Common myeloid progenitor, CD34-positive (primary cell): ENCODE measurements around the gene ATP1A3.

Experiments used
- CTCF ChIA-PET: fragments of 350-600 bp; sonication (Branson Sonifier 250); formaldehyde crosslinking; loops from one replicate; lab custom pipeline; 2021; ENCODE audit warnings: antibody characterized with exemption; lab: Charles Lee
- POLR2A ChIA-PET: fragments of 350-600 bp; sonication (Branson Sonifier 250); formaldehyde crosslinking; loops from one replicate; lab custom pipeline; 2021; ENCODE audit warnings: antibody characterized with exemption; lab: Charles Lee
- DNase-seq, 3 donors: peaks; one replicate each; pipeline versions ENCODE4 v3.0.0 to v3.0.0-alpha.2; 2013
- H3K27ac ChIP-seq, 2 experiments: 1 replicate in 1 of 2; 2 replicates in 1 of 2; pipeline ENCODE4 v1.7.0; 2013; ENCODE audit warnings: inconsistent platforms in 2 of 2, low read length in 2 of 2, mild to moderate bottlenecking in 2 of 2, low read depth in 1 of 2, moderate library complexity in 1 of 2; ENCODE audit not compliant: severe bottlenecking in 2 of 2, insufficient read depth in 1 of 2, poor library complexity in 1 of 2
- H3K27me3 ChIP-seq, 5 experiments: replicated peaks in 2 of 5; 1 replicate in 3 of 5; 2 replicates in 2 of 5; pipeline versions ENCODE4 v1.6.1 to v1.7.0; 2013; ENCODE audit warnings: low read length in 4 of 5, mild to moderate bottlenecking in 2 of 5, moderate library complexity in 2 of 5, inconsistent platforms in 1 of 5; ENCODE audit not compliant: insufficient read depth in 5 of 5, control insufficient read depth in 4 of 5
- H3K36me3 ChIP-seq, 4 experiments: 1 replicate in 2 of 4; 2 replicates in 2 of 4; pipeline versions ENCODE4 v1.6.1 to v1.7.0; 2013; ENCODE audit warnings: low read length in 3 of 4, control low read depth in 1 of 4, mild to moderate bottlenecking in 1 of 4; ENCODE audit not compliant: control insufficient read depth in 4 of 4, insufficient read depth in 4 of 4
- H3K4me1 ChIP-seq, 4 experiments: 1 replicate in 3 of 4; 2 replicates in 1 of 4; pipeline versions ENCODE4 v1.6.1 to v1.7.1; 2013; ENCODE audit warnings: low read length in 3 of 4, mild to moderate bottlenecking in 3 of 4, control low read depth in 1 of 4, inconsistent platforms in 1 of 4, moderate library complexity in 1 of 4; ENCODE audit not compliant: control insufficient read depth in 4 of 4, insufficient read depth in 4 of 4; ENCODE audit errors: control extremely low read depth in 1 of 4
- H3K4me3 ChIP-seq, 7 experiments: 1 replicate in 4 of 7; 2 replicates in 3 of 7; pipeline versions ENCODE4 v1.5.1 to v1.7.0; 2013; ENCODE audit warnings: mild to moderate bottlenecking in 7 of 7, low read length in 6 of 7, moderate library complexity in 6 of 7, inconsistent platforms in 2 of 7, low read depth in 2 of 7, control low read depth in 1 of 7; ENCODE audit not compliant: insufficient read depth in 4 of 7, control insufficient read depth in 1 of 7; ENCODE audit errors: extremely low read depth in 1 of 7
- H3K9me3 ChIP-seq, 5 experiments: 1 replicate in 4 of 5; 2 replicates in 1 of 5; pipeline versions ENCODE4 v1.6.1 to v1.7.1; 2013; ENCODE audit warnings: low read length in 4 of 5, mild to moderate bottlenecking in 2 of 5, inconsistent platforms in 1 of 5, low read depth in 1 of 5, moderate library complexity in 1 of 5; ENCODE audit not compliant: control insufficient read depth in 4 of 5, insufficient read depth in 2 of 5; ENCODE audit errors: control extremely low read depth in 1 of 5
- WGBS: methylation state at CpG from one replicate; pipeline ENCODE4 v1.1.5; 2013; ENCODE audit not compliant: insufficient coverage; 5-methylcytosine and 5-hydroxymethylcytosine counted together

ATP1A3 gene

GRCh38 chr19:42023943-42024260 is 29.9 kb upstream of the ATP1A3 start:
- Histone ChIP-seq H3K4me3 (no peak overlapping the region), H3K4me1 (peaks cover 0 to 5% (median 0%) of the 10 kb centered on the region in 4 experiments), H3K27me3 (no peaks in the 10 kb centered on the region), H3K36me3 (peaks cover 0 to 53% (median 12%) of the 10 kb centered on the region in 4 experiments), H3K27ac (no peak overlapping the region), H3K9me3 (no peaks in the 10 kb centered on the region)
- ChIA-PET POLR2A (interaction anchor here (0.6 kb wide), 1 partner anchor 11 kb away, joined by 3 read pairs; no protein-coding TSS in a partner anchor), CTCF (interaction anchor here (1.0 to 1.2 kb wide), 2 partner anchors 11 to 25 kb away, joined by 3 to 4 read pairs; no protein-coding TSS in a partner anchor)
- DNase-seq = no peak
- 100% methylated on average over 2 of the region's 4 CpGs for WGBS

DNA sequence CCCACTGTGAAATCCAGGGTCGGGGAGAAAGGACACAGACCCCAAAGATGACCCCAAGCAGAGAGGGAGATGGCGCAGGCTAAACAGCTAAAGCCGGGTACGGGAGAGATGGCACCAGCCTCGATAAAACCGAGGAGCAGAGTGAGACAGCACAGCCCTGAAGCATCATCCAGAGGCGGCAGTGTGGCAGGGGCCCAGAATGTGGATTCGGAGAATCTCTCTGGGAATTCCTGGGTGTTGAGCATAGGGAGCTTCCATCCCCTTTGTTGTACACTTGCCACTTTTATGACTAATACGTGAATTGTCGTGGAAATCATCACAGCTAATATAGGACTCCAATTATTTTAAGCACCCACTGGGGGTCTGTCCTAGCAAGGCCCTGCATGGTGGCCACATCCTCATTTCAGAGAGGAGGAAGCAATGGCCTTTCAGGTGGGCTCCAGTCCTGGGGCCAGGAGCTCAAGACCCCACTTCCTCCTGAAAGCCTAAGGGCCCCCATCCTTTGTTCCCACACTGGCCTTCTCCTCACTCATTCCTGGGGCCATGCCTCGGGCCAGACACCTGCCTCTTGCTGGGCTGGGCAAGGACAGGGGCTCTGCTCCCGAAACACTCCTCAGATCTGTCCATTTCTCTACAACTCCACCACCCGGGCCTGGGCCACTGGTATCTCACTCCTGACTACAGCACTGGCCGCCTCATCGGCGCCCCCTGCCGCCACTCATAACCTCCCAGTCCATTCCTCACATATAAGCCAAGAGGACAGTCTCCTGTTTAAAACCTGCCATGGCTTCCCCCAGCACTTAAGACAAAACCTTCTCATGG is 29.3 kb upstream of the ATP1A3 start:
- ChIA-PET CTCF (interaction anchor here (1.0 to 1.2 kb wide), 2 partner anchors 12 to 24 kb away, joined by 3 to 4 read pairs; no protein-coding TSS in a partner anchor), POLR2A (interaction anchor here (0.6 kb wide), 1 partner anchor 11 kb away, joined by 3 read pairs; no protein-coding TSS in a partner anchor)
- peak in 2 of 3 donors; percentile 4 to 7 for DNase-seq
- Histone ChIP-seq H3K4me1 (peaks cover 0 to 8% (median 0%) of the 10 kb centered on the region in 4 experiments), H3K27me3 (no peaks in the 10 kb centered on the region), H3K36me3 (peaks cover 0 to 56% (median 12%) of the 10 kb centered on the region in 4 experiments), H3K27ac (no peak overlapping the region), H3K4me3 (no peak overlapping the region), H3K9me3 (no peaks in the 10 kb centered on the region)
- 95% methylated on average over 14 of the region's 17 CpGs for WGBS

DNA sequence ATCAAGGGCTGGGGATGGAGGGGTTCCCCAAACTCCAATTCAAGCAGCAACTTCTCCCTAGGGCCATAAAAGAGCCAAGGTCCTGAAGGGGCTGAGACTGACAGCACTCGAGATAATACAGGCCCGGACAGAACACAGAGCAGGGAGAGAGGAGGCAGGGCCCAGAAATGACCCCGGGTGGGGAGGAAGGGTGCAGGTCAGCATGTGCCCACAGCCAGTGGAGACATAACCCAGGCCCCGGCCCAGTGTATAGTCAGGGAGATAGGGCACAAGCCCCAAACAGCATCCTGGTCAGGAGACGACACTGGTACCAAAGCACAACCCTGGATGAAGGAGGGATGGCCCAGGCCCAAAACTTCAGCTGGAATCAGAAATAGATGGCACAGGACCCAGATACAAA is 28.6 kb upstream of the ATP1A3 start:
- CTCF ChIA-PET = interaction anchor here (1.2 kb wide), 1 partner anchor 12 kb away, joined by 4 read pairs; no protein-coding TSS in a partner anchor
- DNase-seq = no peak
- Histone ChIP-seq H3K4me3 (no peak overlapping the region), H3K27me3 (no peaks in the 10 kb centered on the region), H3K4me1 (peaks cover 0 to 10% (median 0%) of the 10 kb centered on the region in 4 experiments), H3K27ac (no peak overlapping the region), H3K36me3 (peaks cover 0 to 58% (median 13%) of the 10 kb centered on the region in 4 experiments), H3K9me3 (no peaks in the 10 kb centered on the region)
- POLR2A ChIA-PET = no interaction called here
- 100% methylated on average over 3 of the region's 5 CpGs for WGBS

DNA sequence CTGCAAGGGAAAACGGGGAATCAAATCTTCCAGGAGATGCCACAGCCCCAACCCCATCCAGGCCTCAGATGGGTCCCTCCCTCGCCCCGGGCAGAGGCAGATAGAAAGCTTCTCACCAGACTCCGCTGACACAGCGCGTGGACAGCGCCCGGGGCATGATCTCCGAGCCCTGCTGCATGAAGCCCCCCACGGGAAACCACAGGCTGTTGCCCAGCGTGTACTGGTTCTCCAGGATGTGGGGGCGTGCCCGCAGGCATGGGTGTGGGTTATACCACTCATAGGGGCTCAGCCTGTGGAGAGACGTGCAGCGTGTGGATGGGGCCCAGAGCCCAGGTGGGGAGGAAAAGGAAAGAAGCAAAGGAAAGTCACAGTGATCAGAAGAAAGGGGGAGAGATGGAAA is 27.2 kb upstream of the ATP1A3 start:
- DNase-seq = peak in 2 of 3 donors; percentile 14 to 24
- WGBS = 87% methylated on average over 15 of the region's 15 CpGs
- Histone ChIP-seq H3K36me3 (peaks cover 0 to 51% (median 13%) of the 10 kb centered on the region in 4 experiments), H3K9me3 (no peaks in the 10 kb centered on the region), H3K27ac (no peak overlapping the region), H3K27me3 (no peaks in the 10 kb centered on the region), H3K4me3 (no peak overlapping the region), H3K4me1 (peaks cover 0 to 11% (median 0%) of the 10 kb centered on the region in 4 experiments)
- ChIA-PET POLR2A (no interaction called here), CTCF (interaction anchor here (0.9 kb wide), 1 partner anchor 12 kb away, joined by 3 read pairs; no protein-coding TSS in a partner anchor)

- ChIA-PET POLR2A (no interaction called here), CTCF (interaction anchor here (5.7 kb wide), 1 partner anchor 11 kb away, joined by 28 read pairs; no protein-coding TSS in a partner anchor)
- DNase-seq = no peak
- Histone ChIP-seq H3K27ac (no peak overlapping the region), H3K9me3 (no peaks in the 10 kb centered on the region), H3K4me1 (peaks cover 0 to 11% (median 0%) of the 10 kb centered on the region in 4 experiments), H3K27me3 (no peaks in the 10 kb centered on the region), H3K4me3 (no peak overlapping the region), H3K36me3 (peaks cover 0 to 39% (median 9%) of the 10 kb centered on the region in 4 experiments)
- WGBS = 95% methylated on average over 3 of the region's 11 CpGs
Measured at GRCh38 chr19:42018503-42019193, 24.6 kb upstream of the ATP1A3 start.

- Histone ChIP-seq H3K4me1 (peaks cover 0 to 11% (median 0%) of the 10 kb centered on the region in 4 experiments), H3K4me3 (no peak overlapping the region), H3K36me3 (peaks cover 0 to 25% (median 5%) of the 10 kb centered on the region in 4 experiments), H3K9me3 (no peaks in the 10 kb centered on the region), H3K27ac (no peak overlapping the region), H3K27me3 (no peaks in the 10 kb centered on the region)
- ChIA-PET CTCF (interaction anchor here (5.7 kb wide), 1 partner anchor 12 kb away, joined by 28 read pairs; no protein-coding TSS in a partner anchor), POLR2A (no interaction called here)
- WGBS = 95% methylated on average over 2 of the region's 8 CpGs
- no peak for DNase-seq
Measured at GRCh38 chr19:42017040-42017439, 23.0 kb upstream of the ATP1A3 start.
